Osteoblast (primary cell): ENCODE data around the gene ZNF625. TPM values are rescaled to one million over a fixed set of nuclear protein-coding genes. Genes with fewer than 3 reads are reported as not detected.
"Not testable (repeated sequence)": the region's sequence is repeated elsewhere in the genome, so short reads cannot be mapped to it uniquely, and the experiment has no call there.

Experiments used
- DNase-seq: peaks from one replicate; pipeline ENCODE4 v3.0.0; 2011; ENCODE audit warnings: low spot score, mixed read lengths; ENCODE audit not compliant: insufficient read length; ENCODE audit errors: missing footprints
- H2AFZ ChIP-seq: 2 replicates; pipeline ENCODE4 v1.6.0; 2011; ENCODE audit warnings: mild to moderate bottlenecking, low read length
- H3K27ac ChIP-seq: 2 replicates; pipeline ENCODE4 v1.5.1; 2011; ENCODE audit warnings: mild to moderate bottlenecking, low read depth, low read length, moderate library complexity
- H3K27me3 ChIP-seq: 2 replicates; pipeline ENCODE4 v1.6.0; 2012; ENCODE audit warnings: mild to moderate bottlenecking, control low read depth, inconsistent platforms, low read length, moderate library complexity; ENCODE audit not compliant: insufficient read depth
- H3K36me3 ChIP-seq: 2 replicates; pipeline ENCODE4 v1.5.1; 2011; ENCODE audit warnings: mild to moderate bottlenecking, low read length, control low read depth, moderate library complexity; ENCODE audit not compliant: insufficient read depth
- H3K4me1 ChIP-seq: 2 replicates; pipeline ENCODE4 v1.5.1; 2011; ENCODE audit warnings: mild to moderate bottlenecking, low read length, control low read depth, moderate library complexity; ENCODE audit not compliant: insufficient read depth
- H3K4me2 ChIP-seq: 2 replicates; pipeline ENCODE4 v1.6.0; 2011; ENCODE audit warnings: mild to moderate bottlenecking, low read length; ENCODE audit not compliant: insufficient read depth
- H3K4me3 ChIP-seq: fragments of 200-600 bp; sonication (generic); 3 replicates; pipeline ENCODE4 v1.5.1; 2012; ENCODE audit warnings: mild to moderate bottlenecking, low read length, inconsistent platforms; ENCODE audit not compliant: insufficient read depth
- H3K79me2 ChIP-seq: 2 replicates; pipeline ENCODE4 v1.6.0; 2012; ENCODE audit warnings: mild to moderate bottlenecking, low read length, control low read depth, inconsistent platforms; ENCODE audit not compliant: insufficient read depth
- H3K9me3 ChIP-seq: 2 replicates; pipeline ENCODE4 v1.5.1; 2011; ENCODE audit warnings: low read depth, low read length, control low read depth
- H4K20me1 ChIP-seq: 2 replicates; pipeline ENCODE4 v1.6.0; 2012; ENCODE audit warnings: mild to moderate bottlenecking, low read length, control low read depth; ENCODE audit not compliant: insufficient read depth
- total RNA-seq: library from RNA; depleted of rRNA; stranded (reverse); fragments of >200 nt; gene quantifications from 2 replicates; pipeline ENCODE4 v1.2.3, GENCODE V29; 2012
- TF ChIP-seq, protein P1 (sequence below): IDR thresholded peaks from 2 replicates; pipeline ENCODE4 v1.5.1; 2011; ENCODE audit warnings: mild to moderate bottlenecking, low read depth, low read length, moderate library complexity; ENCODE audit errors: extremely low read depth

ZNF625 gene
- total RNA-seq, 1 donor: 13.0 TPM

GRCh38 chr19:12113121-12113520 lies 43.4 kb downstream of the ZNF625 start:
- H3K4me3 ChIP-seq: no peak overlapping the region

DNA sequence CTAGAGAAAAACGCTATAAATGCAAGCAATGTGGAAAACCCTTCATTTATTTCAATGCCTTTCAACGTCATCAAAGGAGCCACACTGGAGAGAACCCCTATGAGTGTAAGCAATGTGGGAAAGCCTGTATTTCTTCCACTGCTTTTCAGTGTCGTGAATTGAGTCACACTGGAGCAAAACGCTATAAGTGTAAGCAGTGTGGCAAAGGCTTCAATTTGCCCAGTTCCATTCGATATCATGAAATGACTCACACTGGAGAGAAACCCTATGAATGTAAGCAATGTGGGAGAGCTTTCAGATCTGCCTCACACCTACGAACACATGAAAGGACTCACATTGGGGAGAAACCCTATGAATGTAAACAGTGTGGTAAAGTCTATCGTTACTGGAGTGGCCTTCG lies 43.8 kb downstream of the ZNF625 start:
- DNase-seq: no peak
- Histone ChIP-seq H3K4me1 (no peaks in the 10 kb centered on the region), H3K4me2 (no peak overlapping the region), H4K20me1 (no peaks in the 10 kb centered on the region), H3K9me3 (peaks cover 21% of the 10 kb centered on the region), H3K79me2 (no peaks in the 10 kb centered on the region), H2AFZ (no peak overlapping the region), H3K27ac (no peak overlapping the region), H3K4me3 (no peak overlapping the region), H3K27me3 (no peaks in the 10 kb centered on the region), H3K36me3 (peaks cover 29% of the 10 kb centered on the region)
- TF ChIP-seq, protein P1, sequence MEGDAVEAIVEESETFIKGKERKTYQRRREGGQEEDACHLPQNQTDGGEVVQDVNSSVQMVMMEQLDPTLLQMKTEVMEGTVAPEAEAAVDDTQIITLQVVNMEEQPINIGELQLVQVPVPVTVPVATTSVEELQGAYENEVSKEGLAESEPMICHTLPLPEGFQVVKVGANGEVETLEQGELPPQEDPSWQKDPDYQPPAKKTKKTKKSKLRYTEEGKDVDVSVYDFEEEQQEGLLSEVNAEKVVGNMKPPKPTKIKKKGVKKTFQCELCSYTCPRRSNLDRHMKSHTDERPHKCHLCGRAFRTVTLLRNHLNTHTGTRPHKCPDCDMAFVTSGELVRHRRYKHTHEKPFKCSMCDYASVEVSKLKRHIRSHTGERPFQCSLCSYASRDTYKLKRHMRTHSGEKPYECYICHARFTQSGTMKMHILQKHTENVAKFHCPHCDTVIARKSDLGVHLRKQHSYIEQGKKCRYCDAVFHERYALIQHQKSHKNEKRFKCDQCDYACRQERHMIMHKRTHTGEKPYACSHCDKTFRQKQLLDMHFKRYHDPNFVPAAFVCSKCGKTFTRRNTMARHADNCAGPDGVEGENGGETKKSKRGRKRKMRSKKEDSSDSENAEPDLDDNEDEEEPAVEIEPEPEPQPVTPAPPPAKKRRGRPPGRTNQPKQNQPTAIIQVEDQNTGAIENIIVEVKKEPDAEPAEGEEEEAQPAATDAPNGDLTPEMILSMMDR: no peak

More at GRCh38 chr19:12113121-12113520, 43.4 kb downstream of the ZNF625 start:
- Histone ChIP-seq H3K27ac (no peak overlapping the region), H2AFZ (no peak overlapping the region), H3K36me3 (peaks cover 29% of the 10 kb centered on the region), H3K9me3 (peaks cover 21% of the 10 kb centered on the region), H3K4me1 (no peaks in the 10 kb centered on the region), H4K20me1 (no peaks in the 10 kb centered on the region), H3K27me3 (no peaks in the 10 kb centered on the region), H3K79me2 (no peaks in the 10 kb centered on the region), H3K4me2 (no peak overlapping the region)
- TF ChIP-seq, protein P1: no peak
- DNase-seq: no peak

GRCh38 chr19:12111943-12112637 lies 44.4 kb downstream of the ZNF625 start:
- Histone ChIP-seq H3K9me3 (peaks cover 21% of the 10 kb centered on the region), H3K27me3 (no peaks in the 10 kb centered on the region), H3K4me1 (no peaks in the 10 kb centered on the region), H4K20me1 (no peaks in the 10 kb centered on the region), H3K36me3 (peaks cover 29% of the 10 kb centered on the region), H3K4me3 (no peak overlapping the region), H2AFZ (no peak overlapping the region), H3K4me2 (no peak overlapping the region), H3K27ac (no peak overlapping the region), H3K79me2 (no peaks in the 10 kb centered on the region)
- TF ChIP-seq, protein P1: no peak
- no peak for DNase-seq

- Histone ChIP-seq H3K36me3 (peaks cover 29% of the 10 kb centered on the region), H3K27ac (no peak overlapping the region), H3K9me3 (peaks cover 21% of the 10 kb centered on the region), H3K79me2 (no peaks in the 10 kb centered on the region), H3K4me3 (no peak overlapping the region), H2AFZ (no peak overlapping the region), H3K4me2 (no peak overlapping the region), H4K20me1 (no peaks in the 10 kb centered on the region), H3K4me1 (no peaks in the 10 kb centered on the region), H3K27me3 (no peaks in the 10 kb centered on the region)
- TF ChIP-seq, protein P1: no peak
- no peak for DNase-seq
These were observed 45.4 kb downstream of the ZNF625 start for GRCh38 chr19:12111176-12111575.

DNA sequence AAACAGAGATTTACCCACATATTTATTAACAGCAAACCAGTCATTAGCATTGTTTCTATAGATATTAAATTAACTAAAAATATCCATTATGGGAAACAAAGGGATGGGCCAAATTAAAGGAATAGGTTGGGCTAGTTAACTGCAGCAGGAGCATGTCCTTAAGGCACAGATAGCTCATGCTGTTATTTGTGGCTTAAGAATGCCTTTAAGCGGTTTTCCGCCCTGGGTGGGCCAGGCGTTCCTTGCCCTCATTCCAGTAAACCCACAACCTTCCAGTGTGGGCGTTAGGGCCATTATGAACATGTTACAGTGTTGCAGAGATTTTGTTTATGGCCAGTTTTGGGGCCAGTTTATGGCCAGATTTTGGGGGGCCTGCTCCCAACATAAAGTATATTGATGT lies 52.6 kb downstream of the ZNF625 start:
- not testable (repeated sequence) for H3K9me3 ChIP-seq, H3K4me1 ChIP-seq, H3K36me3 ChIP-seq, H3K27me3 ChIP-seq, H3K27ac ChIP-seq, H3K4me2 ChIP-seq, DNase-seq, H2AFZ ChIP-seq, H3K4me3 ChIP-seq, H4K20me1 ChIP-seq, H3K79me2 ChIP-seq
